ENCODE measurements around the gene BGN.
A peak's percentile ranks its signal among the peaks of the same experiment; 100 is the strongest.

BGN gene

DNA sequence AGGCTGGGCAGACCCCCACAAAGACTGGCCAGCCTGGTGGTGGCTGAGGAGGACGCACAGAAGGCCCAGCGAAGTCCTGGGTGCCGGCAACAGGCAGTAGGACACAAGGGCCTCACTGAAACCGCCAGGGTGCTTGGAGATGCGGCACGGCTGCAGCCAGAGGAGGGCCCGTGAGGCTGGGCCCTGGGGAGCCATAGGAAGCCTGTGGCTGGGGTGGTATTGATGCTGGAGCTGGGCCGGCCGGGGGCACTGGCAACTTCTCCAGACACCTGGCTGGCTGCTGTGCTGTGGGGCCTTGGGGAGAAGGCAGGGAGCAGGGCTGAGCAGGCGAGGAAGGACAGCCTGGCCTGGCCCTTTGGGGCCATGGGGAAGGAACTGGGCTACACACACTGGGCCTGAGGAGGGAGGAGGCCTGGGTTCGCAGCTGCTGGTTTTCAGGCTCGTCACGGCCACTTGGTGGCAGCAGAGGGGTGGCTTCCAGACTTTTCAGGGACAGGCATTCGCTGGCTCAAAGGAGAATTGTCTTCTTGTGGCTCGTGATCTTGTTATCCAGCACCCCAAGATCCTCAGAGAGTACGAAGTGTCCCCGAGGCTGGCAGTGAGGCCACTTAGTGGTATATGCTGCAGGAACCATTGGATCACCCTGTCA lies 59.9 kb downstream of the BGN start:
- ATAC-seq (ENCODE audit: low read depth) (peak; percentile 79), DNase-seq (ENCODE audit: low spot score in 2 of 2) (peak; percentile 50 to 57)
- Mint-ChIP-seq H3K36me3 (no peaks in the 10 kb centered on the region), H3K9me3 (no peaks in the 10 kb centered on the region), H3K27me3 (peaks cover 10% of the 10 kb centered on the region), H3K27ac (no peak overlapping the region), H3K4me3 (no peak overlapping the region), H3K4me1 (peaks cover 3% of the 10 kb centered on the region)

GRCh38 chrX:153556767-153557166 lies 62.0 kb downstream of the BGN start:
- peaks cover 12% of the 10 kb centered on the region for H3K27me3 Mint-ChIP-seq
- H3K9me3 Mint-ChIP-seq: no peaks in the 10 kb centered on the region
- H3K27ac Mint-ChIP-seq: no peak overlapping the region
- no peaks in the 10 kb centered on the region for H3K36me3 Mint-ChIP-seq
- ATAC-seq (ENCODE audit: low read depth) (no peak), DNase-seq (ENCODE audit: low spot score in 2 of 2) (no peak)
- no peak overlapping the region for H3K4me3 Mint-ChIP-seq
- H3K4me1 Mint-ChIP-seq: peaks cover 3% of the 10 kb centered on the region

- no peak for ATAC-seq (ENCODE audit: low read depth)
- peaks cover 9% of the 10 kb centered on the region for H3K27me3 Mint-ChIP-seq
- no peak for DNase-seq (ENCODE audit: low spot score in 2 of 2)
- no peak overlapping the region for H3K27ac Mint-ChIP-seq
- no peaks in the 10 kb centered on the region for H3K9me3 Mint-ChIP-seq
- no peak overlapping the region for H3K4me3 Mint-ChIP-seq
- no peaks in the 10 kb centered on the region for H3K36me3 Mint-ChIP-seq
- H3K4me1 Mint-ChIP-seq: peaks cover 3% of the 10 kb centered on the region
These were observed 63.0 kb downstream of the BGN start for GRCh38 chrX:153557618-153558355.
